H1 (cell line): ENCODE measurements around the gene LTBP3. TPM values are rescaled to one million over a fixed set of nuclear protein-coding genes. Genes with fewer than 3 reads are reported as not detected.

Experiments
- CHD1 ChIP-seq: IDR thresholded peaks from 2 replicates; pipeline ENCODE4 v1.6.1; 2012; ENCODE audit warnings: low read depth, low read length, improper control_type of control experiment
- EGR1 ChIP-seq: IDR thresholded peaks from 2 replicates; pipeline ENCODE4 v1.6.1; 2011; ENCODE audit warnings: low read depth, low read length, borderline replicate concordance
- HDAC6 ChIP-seq: IDR thresholded peaks from one replicate; pipeline ENCODE4 v1.7.1; 2012; ENCODE audit warnings: low read depth, mild to moderate bottlenecking, inconsistent platforms, low read length, moderate library complexity
- MAX ChIP-seq: IDR thresholded peaks from 2 replicates; pipeline ENCODE4 v1.6.1; 2012; ENCODE audit warnings: inconsistent platforms
- RBBP5 ChIP-seq: IDR thresholded peaks from 2 replicates; pipeline ENCODE4 v1.7.1; 2012; ENCODE audit warnings: low read depth, mild to moderate bottlenecking, inconsistent platforms, low read length, moderate library complexity, borderline replicate concordance
- SP1 ChIP-seq: IDR thresholded peaks from 2 replicates; pipeline ENCODE4 v1.6.1; 2011; ENCODE audit warnings: low read depth, low read length
- TCF12 ChIP-seq: IDR thresholded peaks from 2 replicates; pipeline ENCODE4 v1.6.1; 2011; ENCODE audit warnings: low read depth, mild to moderate bottlenecking, low read length
- ZNF274 ChIP-seq: IDR thresholded peaks from 2 replicates; pipeline ENCODE4 v1.7.0; 2012; ENCODE audit warnings: low read length, borderline replicate concordance; ENCODE audit errors: extremely low read depth
- polyA plus RNA-seq, 7 experiments: library from polyadenylated mRNA; depleted of rRNA in 3 of 7; stranded (reverse) in 5 of 7; unstranded in 2 of 7; fragments of >200 nt in 5 of 7; fragments of 200-250 nt in 2 of 7; gene quantifications; 1 replicate in 5 of 7; 2 replicates in 1 of 7; 4 replicates in 1 of 7; pipeline versions ENCODE4 v1.2.1 to v1.2.3, GENCODE V29; 2011 to 2013; ENCODE audit warnings: missing spikeins in 2 of 7, mixed read lengths in 2 of 7
- total RNA-seq: library from RNA; stranded (reverse); fragmentation: NEBNext Ultra II Directional; extraction: Animal tissue kit (Norgen Biotek cat#: 25700); gene quantifications from 2 replicates; pipeline ENCODE4 v1.2.1, GENCODE V29; 2021

The LTBP3 gene
- total and polyA plus RNA-seq, 2 of the 8 experiments (the other 6 are each of a cell fraction or from before 2014, with no cell fraction given): 12.8 to 17.8 TPM

GRCh38 chr11:65497141-65498041, 60.8 kb downstream of the LTBP3 start (continued):
- TF ChIP-seq EGR1 (peak; percentile 98), TCF12 (peak; percentile 77; the same call in 1 of the 2 replicates), SP1 (peak; percentile 92), RBBP5 (peak; percentile 69; the same call in 1 of the 2 replicates), ZNF274 (no peak), MAX (peak; percentile 92), HDAC6 (no peak), CHD1 (peak; percentile 80)
